ENCODE results near the gene FAM162A. TPM values are rescaled to one million over a fixed set of nuclear protein-coding genes. Genes with fewer than 3 reads are reported as not detected.
A peak's percentile ranks its signal among the peaks of the same experiment; 100 is the strongest.

Gene FAM162A
- total RNA-seq, 1 experiment from 2014 or later = 83.9 TPM

DNA sequence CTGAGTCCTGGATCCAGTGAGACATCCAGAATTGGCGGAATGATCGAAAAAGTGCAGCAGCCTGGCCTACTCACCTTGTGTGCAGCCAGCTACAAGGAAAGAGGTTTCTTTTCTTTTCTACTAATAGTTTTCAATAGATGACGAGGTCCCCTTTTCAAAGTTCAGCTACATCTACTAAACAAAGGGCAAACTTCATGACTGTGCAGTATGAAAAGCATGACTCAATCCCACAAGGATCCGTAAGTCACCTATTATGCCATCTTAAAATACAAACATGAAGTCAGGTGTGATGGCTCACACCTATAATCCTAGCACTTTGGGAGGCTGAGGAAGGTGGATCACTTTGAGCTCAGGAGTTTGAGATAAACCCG, 17.6 kb upstream of the FAM162A start (continued):
- TF ChIP-seq, protein P1, sequence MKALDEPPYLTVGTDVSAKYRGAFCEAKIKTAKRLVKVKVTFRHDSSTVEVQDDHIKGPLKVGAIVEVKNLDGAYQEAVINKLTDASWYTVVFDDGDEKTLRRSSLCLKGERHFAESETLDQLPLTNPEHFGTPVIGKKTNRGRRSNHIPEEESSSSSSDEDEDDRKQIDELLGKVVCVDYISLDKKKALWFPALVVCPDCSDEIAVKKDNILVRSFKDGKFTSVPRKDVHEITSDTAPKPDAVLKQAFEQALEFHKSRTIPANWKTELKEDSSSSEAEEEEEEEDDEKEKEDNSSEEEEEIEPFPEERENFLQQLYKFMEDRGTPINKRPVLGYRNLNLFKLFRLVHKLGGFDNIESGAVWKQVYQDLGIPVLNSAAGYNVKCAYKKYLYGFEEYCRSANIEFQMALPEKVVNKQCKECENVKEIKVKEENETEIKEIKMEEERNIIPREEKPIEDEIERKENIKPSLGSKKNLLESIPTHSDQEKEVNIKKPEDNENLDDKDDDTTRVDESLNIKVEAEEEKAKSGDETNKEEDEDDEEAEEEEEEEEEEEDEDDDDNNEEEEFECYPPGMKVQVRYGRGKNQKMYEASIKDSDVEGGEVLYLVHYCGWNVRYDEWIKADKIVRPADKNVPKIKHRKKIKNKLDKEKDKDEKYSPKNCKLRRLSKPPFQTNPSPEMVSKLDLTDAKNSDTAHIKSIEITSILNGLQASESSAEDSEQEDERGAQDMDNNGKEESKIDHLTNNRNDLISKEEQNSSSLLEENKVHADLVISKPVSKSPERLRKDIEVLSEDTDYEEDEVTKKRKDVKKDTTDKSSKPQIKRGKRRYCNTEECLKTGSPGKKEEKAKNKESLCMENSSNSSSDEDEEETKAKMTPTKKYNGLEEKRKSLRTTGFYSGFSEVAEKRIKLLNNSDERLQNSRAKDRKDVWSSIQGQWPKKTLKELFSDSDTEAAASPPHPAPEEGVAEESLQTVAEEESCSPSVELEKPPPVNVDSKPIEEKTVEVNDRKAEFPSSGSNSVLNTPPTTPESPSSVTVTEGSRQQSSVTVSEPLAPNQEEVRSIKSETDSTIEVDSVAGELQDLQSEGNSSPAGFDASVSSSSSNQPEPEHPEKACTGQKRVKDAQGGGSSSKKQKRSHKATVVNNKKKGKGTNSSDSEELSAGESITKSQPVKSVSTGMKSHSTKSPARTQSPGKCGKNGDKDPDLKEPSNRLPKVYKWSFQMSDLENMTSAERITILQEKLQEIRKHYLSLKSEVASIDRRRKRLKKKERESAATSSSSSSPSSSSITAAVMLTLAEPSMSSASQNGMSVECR (CRISPR knock-in tag; IDR thresholded peaks at IDR 0.05; ENCODE audit: borderline replicate concordance) = no peak
- TF ChIP-seq, protein P2, sequence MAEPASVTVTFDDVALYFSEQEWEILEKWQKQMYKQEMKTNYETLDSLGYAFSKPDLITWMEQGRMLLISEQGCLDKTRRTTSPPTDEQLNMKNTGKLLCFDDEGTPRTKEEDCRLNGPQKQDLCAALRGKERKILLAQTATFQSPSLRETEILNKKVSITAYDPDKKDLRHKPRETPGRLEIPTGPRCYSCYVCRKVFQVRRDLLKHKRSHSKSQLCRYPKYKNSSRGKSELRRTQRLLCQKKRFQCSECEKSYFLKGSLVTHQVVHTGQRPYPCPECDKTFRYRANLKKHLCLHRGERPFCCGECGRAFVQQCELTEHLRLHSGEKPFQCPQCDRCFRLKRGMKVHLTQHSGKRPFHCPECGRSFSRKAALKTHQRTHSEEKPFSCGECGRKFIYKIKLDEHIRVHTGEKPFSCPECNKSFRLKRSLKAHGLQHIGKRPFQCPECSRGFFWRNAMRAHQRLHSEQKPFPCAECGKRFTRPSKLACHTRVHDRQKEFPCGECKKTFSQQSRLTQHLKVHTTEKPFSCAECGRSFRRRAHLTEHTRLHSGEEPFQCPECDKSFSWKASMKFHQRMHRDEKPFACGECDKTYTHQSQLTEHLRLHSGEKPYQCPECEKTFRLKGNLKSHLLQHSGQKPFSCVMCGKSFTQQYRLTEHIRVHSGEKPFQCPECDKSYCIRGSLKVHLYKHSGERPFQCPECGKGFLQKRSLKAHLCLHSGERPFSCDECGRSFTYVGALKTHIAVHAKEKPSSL (CRISPR knock-in tag; conservative IDR thresholded peaks at IDR 0.05) = no peak
- no peak for TF ChIP-seq ZNF317 (CRISPR knock-in tag; IDR thresholded peaks at IDR 0.05; ENCODE audit: borderline replicate concordance, low read depth)
- no peak for TF ChIP-seq FOXK1 (CRISPR knock-in tag; IDR thresholded peaks at IDR 0.05)
- TF ChIP-seq, protein P3, sequence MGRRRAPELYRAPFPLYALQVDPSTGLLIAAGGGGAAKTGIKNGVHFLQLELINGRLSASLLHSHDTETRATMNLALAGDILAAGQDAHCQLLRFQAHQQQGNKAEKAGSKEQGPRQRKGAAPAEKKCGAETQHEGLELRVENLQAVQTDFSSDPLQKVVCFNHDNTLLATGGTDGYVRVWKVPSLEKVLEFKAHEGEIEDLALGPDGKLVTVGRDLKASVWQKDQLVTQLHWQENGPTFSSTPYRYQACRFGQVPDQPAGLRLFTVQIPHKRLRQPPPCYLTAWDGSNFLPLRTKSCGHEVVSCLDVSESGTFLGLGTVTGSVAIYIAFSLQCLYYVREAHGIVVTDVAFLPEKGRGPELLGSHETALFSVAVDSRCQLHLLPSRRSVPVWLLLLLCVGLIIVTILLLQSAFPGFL (CRISPR knock-in tag; IDR thresholded peaks at IDR 0.05; ENCODE audit: borderline replicate concordance) = no peak

DNA sequence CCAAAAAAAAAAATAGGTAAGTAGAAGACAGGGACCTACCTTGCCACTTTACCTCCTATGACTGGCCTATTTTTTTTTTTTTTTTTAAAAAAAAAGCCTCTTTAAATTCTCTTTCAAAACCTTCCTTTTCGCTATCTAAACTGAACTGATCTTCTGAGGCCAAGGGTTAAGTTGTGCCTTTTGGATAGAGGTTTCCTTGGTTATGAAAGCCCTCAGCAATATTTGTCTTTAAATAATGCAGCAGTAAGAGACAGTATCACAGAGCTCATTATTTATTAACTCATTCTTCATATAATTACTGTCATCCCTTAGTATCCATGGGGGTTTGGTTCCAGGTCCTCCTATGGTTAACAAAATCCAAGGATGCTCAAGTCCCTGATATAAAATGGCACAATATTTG, 9.9 kb upstream of the FAM162A start:
- POLR2A ChIA-PET = interaction anchor here (1.0 kb wide), 1 partner anchor 10 kb away, joined by 9 read pairs; the partner anchor contains the start of gene FAM162A

DNA sequence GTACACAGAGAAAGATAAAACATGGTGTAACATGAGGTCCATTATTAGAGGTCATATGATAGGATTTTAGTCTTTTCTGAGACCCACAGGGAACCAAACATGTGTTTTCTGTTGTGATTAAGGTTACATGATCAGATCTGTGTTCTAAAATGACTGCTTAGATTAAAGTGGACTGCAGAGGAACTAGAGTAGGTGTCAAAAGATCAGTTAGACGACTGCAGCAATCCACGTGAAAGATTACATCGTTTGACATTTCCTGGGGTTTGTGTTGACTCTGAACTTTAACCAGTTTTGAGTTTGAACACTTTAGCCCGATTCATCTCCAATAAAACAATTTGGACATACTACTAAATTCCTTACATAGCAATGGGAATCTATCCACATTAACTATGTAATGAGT, 6.0 kb upstream of the FAM162A start:
- H3K27me3 Mint-ChIP-seq (ENCODE audit: low read depth) = no peaks in the 10 kb centered on the region
- ChIA-PET CTCF (no interaction called here), POLR2A (no interaction called here)
- H3K4me1 Mint-ChIP-seq = peaks cover 10% of the 10 kb centered on the region
- no peak overlapping the region for H3K4me3 Mint-ChIP-seq
- H3K27ac Mint-ChIP-seq = no peak overlapping the region
- no peak for TF ChIP-seq ZNF317 (CRISPR knock-in tag; IDR thresholded peaks at IDR 0.05; ENCODE audit: borderline replicate concordance, low read depth)
- peak; percentile 82 for TF ChIP-seq GABPB1 (CRISPR knock-in tag; IDR thresholded peaks at IDR 0.05)
- TF ChIP-seq OVOL2 (CRISPR knock-in tag; IDR thresholded peaks at IDR 0.05; ENCODE audit: borderline replicate concordance) = no peak
- ATAC-seq (no peak), DNase-seq (ENCODE audit: low spot score) (no peak)
- peaks cover 5% of the 10 kb centered on the region for H3K36me3 Mint-ChIP-seq
- no peaks in the 10 kb centered on the region for H3K9me3 Mint-ChIP-seq

More for the DNA sequence above, 9.9 kb upstream of the FAM162A start:
- Mint-ChIP-seq H3K36me3 (peaks cover 15% of the 10 kb centered on the region), H3K4me1 (no peaks in the 10 kb centered on the region), H3K27ac (no peak overlapping the region), H3K9me3 (no peaks in the 10 kb centered on the region), H3K27me3 (ENCODE audit: low read depth) (no peaks in the 10 kb centered on the region), H3K4me3 (no peak overlapping the region)
- ATAC-seq (no peak), DNase-seq (ENCODE audit: low spot score) (no peak)
- CTCF ChIA-PET = no interaction called here
- TF ChIP-seq SP1 (CRISPR knock-in tag; conservative IDR thresholded peaks at IDR 0.05) (no peak), ZNF121 (CRISPR knock-in tag; IDR thresholded peaks at IDR 0.05) (no peak)
- TF ChIP-seq, protein P4, sequence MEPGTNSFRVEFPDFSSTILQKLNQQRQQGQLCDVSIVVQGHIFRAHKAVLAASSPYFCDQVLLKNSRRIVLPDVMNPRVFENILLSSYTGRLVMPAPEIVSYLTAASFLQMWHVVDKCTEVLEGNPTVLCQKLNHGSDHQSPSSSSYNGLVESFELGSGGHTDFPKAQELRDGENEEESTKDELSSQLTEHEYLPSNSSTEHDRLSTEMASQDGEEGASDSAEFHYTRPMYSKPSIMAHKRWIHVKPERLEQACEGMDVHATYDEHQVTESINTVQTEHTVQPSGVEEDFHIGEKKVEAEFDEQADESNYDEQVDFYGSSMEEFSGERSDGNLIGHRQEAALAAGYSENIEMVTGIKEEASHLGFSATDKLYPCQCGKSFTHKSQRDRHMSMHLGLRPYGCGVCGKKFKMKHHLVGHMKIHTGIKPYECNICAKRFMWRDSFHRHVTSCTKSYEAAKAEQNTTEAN (CRISPR knock-in tag; IDR thresholded peaks at IDR 0.05) = no peak

All from WTC11 (cell line).